NCI-H510A treated with DMSO at 0.1 percent for 48 hours (cell line): Measurements from ENCODE around the gene LUC7L3.
"Not testable (repeated sequence)": the region's sequence is repeated elsewhere in the genome, so short reads cannot be mapped to it uniquely, and the experiment has no call there.

Experiments used
- DNase-seq: peaks from one replicate; lab custom pipeline; 2025; lab: John Stamatoyannopoulos, UW

Gene LUC7L3

GRCh38 chr17:50785946-50786570 lies 66.7 kb downstream of the LUC7L3 start:
- peak; percentile 21 for DNase-seq

GRCh38 chr17:50787106-50787505 lies 67.7 kb downstream of the LUC7L3 start:
- DNase-seq, result peak; percentile 62

- no peak for DNase-seq
Observed at GRCh38 chr17:50790618-50791017, 71.2 kb downstream of the LUC7L3 start.

GRCh38 chr17:50792132-50792531 lies 72.7 kb downstream of the LUC7L3 start:
- DNase-seq, result no peak

GRCh38 chr17:50793007-50793406 lies 73.6 kb downstream of the LUC7L3 start:
- no peak for DNase-seq

- no peak for DNase-seq
Observed at GRCh38 chr17:50794361-50794760, 75.0 kb downstream of the LUC7L3 start.

- no peak for DNase-seq
Observed at GRCh38 chr17:50797135-50797810, 77.9 kb downstream of the LUC7L3 start.

- peak; percentile 23 for DNase-seq
Observed at GRCh38 chr17:50798424-50799288, 79.3 kb downstream of the LUC7L3 start.

GRCh38 chr17:50799582-50799981 lies 80.2 kb downstream of the LUC7L3 start:
- DNase-seq, result no peak

- no peak for DNase-seq
Observed at GRCh38 chr17:50800196-50800700, 80.8 kb downstream of the LUC7L3 start.

GRCh38 chr17:50802609-50803571 lies 83.5 kb downstream of the LUC7L3 start:
- no peak for DNase-seq

- no peak for DNase-seq
Observed at GRCh38 chr17:50803676-50804075, 84.3 kb downstream of the LUC7L3 start.

GRCh38 chr17:50804749-50805475 lies 85.5 kb downstream of the LUC7L3 start:
- not testable (repeated sequence) for DNase-seq

GRCh38 chr17:50805486-50805885 lies 86.1 kb downstream of the LUC7L3 start:
- DNase-seq, result no peak
